ENCODE data around the gene PCSK9.

- TF ChIP-seq CTCF (IDR thresholded peaks at IDR 0.05; ENCODE audit: low read depth, low read length) (no peak), POLR2A (IDR thresholded peaks at IDR 0.05; ENCODE audit: extremely low read depth, insufficient read length) (no peak)
- TF ChIP-seq, protein P1, sequence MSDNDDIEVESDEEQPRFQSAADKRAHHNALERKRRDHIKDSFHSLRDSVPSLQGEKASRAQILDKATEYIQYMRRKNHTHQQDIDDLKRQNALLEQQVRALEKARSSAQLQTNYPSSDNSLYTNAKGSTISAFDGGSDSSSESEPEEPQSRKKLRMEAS (IDR thresholded peaks at IDR 0.05; ENCODE audit: low read depth, low read length), result no peak
Measured at GRCh38 chr1:55061706-55062321, 22.5 kb downstream of the PCSK9 start.

Measured in NB4 (cell line).